Right lobe of liver (tissue), 4 donors: ENCODE data around the gene ANKRD30A.

Experiments
- CTCF ChIP-seq, 4 donors: fragments of 200-600 bp in 3 of 4; fragments of 450-650 bp in 1 of 4; IDR thresholded peaks; one replicate each; pipeline versions ENCODE4 v1.5.1 to v1.8.0; 2016 to 2022; ENCODE audit warnings: antibody characterized with exemption in 4 of 4, mild to moderate bottlenecking in 2 of 4
- POLR2A ChIP-seq: fragments of 450-650 bp; IDR thresholded peaks from one replicate; pipeline ENCODE4 v1.6.1; 2017; ENCODE audit warnings: antibody characterized with exemption, mild to moderate bottlenecking
- donor health status: DM: no; HTN: no; CAD: no.
- donor health status: DM: no; HTN: no; CAD: no.
- donor health status: DM: no; HTN: yes; CAD: no.

GRCh38 chr10:37381271-37381670, 255.9 kb downstream of the ANKRD30A start:
- no peak for TF ChIP-seq CTCF (IDR thresholded peaks at IDR 0.05)
- no peak for TF ChIP-seq POLR2A
